Stimulated activated CD8-positive, alpha-beta memory T cell treated with anti-CD3 and anti-CD28 coated beads, Interleukin-7, amount 100 ng/mL, for 4 hours (primary cell): Measurements from ENCODE around the gene PNLDC1.
A peak's percentile ranks its signal among the peaks of the same experiment; 100 is the strongest.
"Not testable (repeated sequence)": the region's sequence is repeated elsewhere in the genome, so short reads cannot be mapped to it uniquely, and the experiment has no call there.

Source experiments
- DNase-seq, 2 donors: peaks; one replicate each; pipeline ENCODE4 v3.0.0-alpha.2; 2020; ENCODE audit warnings: low read depth in 2 of 2

PNLDC1 gene

GRCh38 chr6:159778542-159779103, 21.5 kb upstream of the PNLDC1 start:
- DNase-seq, result no peak

DNA sequence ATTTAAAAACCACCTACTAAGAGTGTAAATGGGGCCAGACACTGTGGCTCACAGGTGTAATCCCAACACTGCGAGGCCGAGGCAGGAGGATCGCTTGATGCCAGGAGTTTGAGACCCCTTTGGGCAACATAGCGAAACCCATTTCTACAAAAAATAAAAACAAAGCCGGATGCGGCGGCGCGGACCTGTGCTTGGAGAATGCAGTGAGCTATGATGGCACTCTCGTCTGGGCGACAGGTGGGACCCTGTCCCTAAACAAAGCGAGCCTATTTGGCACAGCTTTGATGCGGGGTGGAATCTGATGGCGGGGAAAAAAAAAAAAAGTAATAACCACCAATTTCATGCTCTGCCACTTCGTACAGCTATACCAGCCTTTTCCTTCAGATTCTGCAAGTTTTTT, 11.8 kb upstream of the PNLDC1 start:
- no peak for DNase-seq

- DNase-seq, result peak; percentile 2 to 21
Measured at GRCh38 chr6:159788753-159789376, 11.2 kb upstream of the PNLDC1 start.

DNA sequence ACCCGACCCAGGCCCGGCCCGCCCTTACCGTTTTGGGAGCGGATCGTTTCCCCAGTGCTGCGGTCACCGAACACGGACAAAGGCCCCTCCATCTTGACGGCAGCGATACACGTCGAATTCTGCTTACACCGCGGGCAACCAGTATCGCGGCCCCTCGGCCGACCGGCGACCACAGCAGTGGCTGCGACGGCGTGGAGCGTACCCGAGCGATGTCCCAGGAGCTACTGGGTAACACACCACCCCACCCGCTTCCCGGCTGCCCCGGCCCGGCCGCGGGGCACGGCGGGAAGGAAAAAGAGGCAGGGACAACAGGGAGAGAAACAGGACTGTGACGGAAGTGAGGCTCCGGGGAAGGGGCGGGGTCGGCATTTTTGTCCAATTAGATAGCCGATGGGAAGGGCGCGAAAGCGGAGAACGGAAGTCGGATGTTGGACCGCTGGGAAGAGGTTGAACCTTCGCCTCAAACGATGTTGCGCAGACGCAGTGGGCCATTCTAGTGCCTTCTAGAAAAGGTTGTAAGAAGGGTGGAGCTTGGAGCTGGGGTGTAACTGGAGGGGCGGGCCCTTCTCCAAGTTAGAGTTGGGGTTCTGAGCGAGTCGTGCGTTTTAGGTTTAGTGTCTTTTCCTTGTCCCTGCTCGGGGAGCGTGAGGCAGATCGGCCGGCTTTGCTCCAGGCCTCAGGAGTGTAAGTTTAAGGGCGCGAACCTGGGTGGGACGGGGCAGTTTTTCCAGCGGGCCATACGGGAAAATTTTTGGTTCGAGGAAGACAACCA, 10.5 kb upstream of the PNLDC1 start, which contains the start of gene TCP1:
TSS of gene TCP1 (minus strand) at position 226 of the 772 bp plus-strand sequence. CDS start at position 92, 134 bp downstream.
- peak; percentile 99 to 100 for DNase-seq

DNA sequence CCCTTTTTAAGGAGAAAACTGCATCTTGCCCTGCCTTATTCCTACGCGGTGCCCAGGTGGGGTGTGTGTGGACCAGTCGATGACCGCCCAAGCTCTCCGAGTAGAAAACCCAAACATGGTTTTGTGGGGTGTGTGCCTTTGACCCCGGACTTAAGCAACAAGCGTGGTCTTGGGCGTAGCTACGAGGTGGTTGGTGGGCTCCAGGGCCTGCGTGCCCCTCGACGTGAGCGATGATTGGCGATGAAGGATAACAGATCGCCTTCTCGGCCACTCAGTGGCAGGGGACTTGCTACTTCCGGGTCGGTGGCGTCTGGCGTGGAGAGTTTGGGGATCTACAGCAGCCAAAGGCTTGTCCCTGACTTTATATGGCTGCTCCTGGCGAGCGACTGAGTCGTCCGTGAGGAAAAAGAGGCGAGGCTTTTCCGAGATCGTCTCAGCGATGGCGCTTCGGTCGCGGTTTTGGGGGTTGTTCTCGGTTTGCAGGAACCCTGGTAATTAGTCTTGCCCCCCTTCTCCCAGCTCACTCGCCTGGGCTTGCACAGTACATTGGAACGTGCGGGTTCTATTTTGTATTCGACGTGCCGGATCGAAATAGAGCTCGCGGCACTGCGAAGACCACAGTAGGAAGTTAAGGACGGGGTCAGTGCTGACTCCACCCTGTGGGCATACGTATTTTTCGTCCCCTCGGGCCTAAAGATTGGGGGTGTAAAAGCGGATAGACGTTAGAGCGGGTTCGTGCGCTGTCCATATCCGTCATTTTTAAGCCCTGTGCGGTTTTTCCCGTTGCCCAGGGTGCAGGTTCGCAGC, 9.7 kb upstream of the PNLDC1 start, which contains the start of gene MRPL18:
TSS of gene MRPL18 (plus strand) at position 319 of the 807 bp plus-strand sequence. CDS start at position 440, 121 bp downstream.
- peak; percentile 85 to 88 for DNase-seq

GRCh38 chr6:159790956-159791598, 9.0 kb upstream of the PNLDC1 start:
- no peak for DNase-seq

DNA sequence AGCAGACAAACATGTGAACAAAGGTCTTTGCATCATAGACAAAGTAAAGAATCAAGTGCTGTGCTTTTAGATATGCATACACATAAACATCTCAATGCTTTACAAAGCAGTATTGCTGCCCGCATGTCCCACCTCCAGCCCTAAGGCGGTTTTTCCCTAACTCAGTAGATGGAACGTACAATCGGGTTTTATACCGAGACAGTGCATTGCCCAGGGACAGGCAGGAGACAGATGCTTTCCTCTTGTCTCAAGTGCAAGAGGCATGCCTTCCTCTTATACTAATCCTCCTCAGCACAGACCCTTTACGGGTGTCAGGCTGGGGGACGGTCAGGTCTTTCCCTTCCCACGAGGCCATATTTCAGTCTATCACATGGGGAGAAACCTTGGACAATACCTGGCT, 5.1 kb upstream of the PNLDC1 start:
- DNase-seq, result not testable (repeated sequence)

DNA sequence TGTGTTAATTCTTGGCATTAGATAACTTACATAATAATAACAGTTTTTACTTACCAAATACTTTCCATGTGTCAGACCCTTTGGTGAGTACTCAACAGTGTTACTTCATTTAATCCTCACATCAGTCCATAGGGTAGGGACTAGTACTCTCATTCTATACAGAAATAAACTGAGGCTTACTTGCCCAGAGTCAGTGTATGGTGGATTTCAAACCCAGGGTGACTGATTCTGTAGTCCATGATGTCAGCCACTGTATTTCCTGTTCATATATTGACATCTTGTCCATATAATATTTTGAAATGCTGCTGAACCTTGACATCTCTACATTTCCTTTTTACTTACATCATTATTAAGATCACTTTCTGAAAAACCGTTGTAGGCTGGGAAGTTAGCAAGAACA, 2.5 kb upstream of the PNLDC1 start:
- DNase-seq, result no peak

DNA sequence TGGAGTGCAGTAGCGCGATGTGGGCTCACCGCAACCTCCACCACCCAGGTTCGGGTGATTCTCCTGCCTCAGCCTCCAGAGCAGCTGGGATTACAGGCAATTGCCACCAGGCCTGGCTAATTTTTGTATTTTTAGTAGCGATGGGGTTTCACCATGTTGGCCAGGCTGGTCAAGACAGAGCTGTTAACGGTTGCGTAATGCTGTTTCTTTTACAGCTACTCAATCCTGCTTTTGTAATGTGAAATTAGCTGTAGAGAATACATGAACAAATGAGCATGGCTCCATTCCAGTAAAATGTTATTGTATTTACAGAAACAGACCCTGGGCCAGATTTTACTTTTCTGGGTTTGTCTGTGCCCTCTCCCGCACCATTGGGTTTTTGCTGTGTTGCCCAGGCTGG, 1.9 kb downstream of the PNLDC1 start:
- no peak for DNase-seq

- no peak for DNase-seq
Measured at GRCh38 chr6:159804504-159804903, 4.4 kb downstream of the PNLDC1 start.

GRCh38 chr6:159805440-159806020, 5.5 kb downstream of the PNLDC1 start:
- no peak for DNase-seq

- no peak for DNase-seq
Measured at GRCh38 chr6:159806021-159806458, 6.0 kb downstream of the PNLDC1 start.

- DNase-seq, result no peak
Measured at GRCh38 chr6:159807150-159807858, 7.2 kb downstream of the PNLDC1 start.

GRCh38 chr6:159808647-159809046, 8.6 kb downstream of the PNLDC1 start:
- no peak for DNase-seq

- no peak for DNase-seq
Measured at GRCh38 chr6:159809149-159809548, 9.1 kb downstream of the PNLDC1 start.

DNA sequence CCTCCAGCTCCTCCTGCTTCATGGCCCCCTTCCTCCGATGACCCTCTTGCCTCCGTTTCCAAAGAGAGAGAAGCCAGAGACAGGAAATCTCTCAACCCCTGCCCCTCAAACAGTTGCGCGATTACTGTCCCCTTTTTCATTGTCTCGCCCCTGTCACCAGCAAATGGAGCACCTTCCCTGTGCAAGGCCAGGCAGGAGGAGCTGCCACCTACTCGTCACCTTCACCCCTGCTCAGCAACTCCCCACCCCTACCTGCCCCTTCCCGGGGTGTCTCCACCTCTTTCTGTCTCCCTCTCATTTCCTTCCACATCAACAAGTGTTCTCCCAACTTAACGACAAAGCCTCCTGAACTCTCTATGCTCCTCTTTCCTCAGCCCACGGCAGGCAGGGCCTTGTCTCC, 13.7 kb downstream of the PNLDC1 start:
- DNase-seq, result no peak

DNA sequence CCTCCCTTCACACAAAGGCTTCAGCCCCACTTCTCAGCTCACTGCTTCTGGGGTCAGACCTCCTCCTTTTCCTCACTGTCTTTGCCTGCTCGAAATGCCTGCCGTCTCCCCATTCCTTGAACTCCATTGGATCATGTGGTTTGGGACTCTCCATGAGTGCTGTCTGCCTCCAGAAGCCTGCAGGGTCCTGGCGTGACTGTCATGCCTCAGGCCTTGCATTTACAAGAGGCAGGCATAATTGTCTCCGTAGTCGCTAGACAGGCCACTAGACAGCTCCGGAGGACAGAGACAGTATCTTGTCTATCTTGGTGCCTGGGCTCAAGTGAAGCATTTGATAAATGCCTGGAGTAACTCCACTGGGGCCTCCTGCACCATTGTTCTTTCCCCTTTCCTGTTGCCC, 15.3 kb downstream of the PNLDC1 start:
- no peak for DNase-seq

DNA sequence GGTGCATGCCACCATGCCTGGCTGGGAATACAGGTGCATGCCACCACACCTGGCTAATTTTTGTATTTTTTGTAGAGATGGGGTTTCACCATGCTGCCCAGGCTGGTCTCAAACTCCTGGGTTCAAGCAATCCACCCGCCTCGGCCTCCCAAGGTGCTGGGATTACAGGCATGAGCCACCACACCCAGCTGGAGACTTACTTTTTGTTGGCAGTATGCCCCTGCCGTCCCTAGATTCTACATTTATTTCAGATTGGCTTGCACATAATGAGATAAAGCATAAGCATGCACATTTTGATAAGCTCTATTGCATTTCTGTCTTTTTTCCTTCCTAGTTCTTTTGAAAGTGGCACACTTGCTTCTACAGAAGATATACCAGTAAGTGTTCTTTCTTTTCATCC, 16.7 kb downstream of the PNLDC1 start:
- DNase-seq, result not testable (repeated sequence)

DNA sequence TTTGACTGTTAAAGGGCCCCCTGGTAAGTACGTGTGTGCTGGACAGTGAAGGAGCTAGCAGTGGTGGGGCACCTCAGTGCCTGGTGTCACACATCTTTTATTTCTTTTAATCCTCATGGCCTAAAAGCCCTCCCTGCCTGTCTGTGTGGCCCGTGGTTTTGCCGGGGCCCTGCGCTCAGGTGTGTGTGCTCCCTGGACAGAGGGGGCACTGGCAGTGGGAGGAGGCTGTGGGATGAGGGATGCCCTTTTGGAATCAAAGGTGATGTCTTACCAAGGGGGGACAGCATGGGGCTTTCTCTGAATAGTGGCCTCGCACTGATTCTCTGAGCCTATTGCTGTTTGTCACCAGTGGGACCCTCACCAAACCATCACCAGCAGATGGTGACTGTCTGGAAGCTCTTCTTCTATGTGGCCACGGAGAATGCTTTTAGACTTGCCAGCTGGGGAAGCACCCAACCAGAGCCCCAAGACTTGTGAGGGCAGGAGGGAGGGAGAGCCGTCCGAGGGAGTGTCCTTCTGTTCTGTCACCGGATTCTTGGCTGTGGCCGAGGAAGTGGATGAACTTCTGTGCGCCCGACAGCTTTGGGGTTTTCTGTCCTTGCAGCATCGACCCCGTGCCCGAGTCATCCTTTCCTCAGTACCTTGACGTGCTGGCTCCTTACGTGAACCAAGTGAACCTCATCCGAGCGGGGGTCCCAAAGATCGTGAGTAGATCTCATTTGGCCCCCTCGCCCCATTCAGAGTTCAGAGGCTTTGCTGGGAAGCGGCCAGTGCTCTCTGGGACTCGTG, 18.1 kb downstream of the PNLDC1 start:
- no peak for DNase-seq

GRCh38 chr6:159819098-159819497, 19.0 kb downstream of the PNLDC1 start:
- no peak for DNase-seq
